SKM-1 (cell line): Measurements from ENCODE around the gene AVEN.

ENCODE experiments used
- DNase-seq: peaks from one replicate; lab custom pipeline; 2025; ENCODE audit not compliant: unreplicated experiment; lab: John Stamatoyannopoulos, UW

AVEN gene

GRCh38 chr15:33987444-33987843 is 51.6 kb downstream of the AVEN start:
- no peak for DNase-seq

GRCh38 chr15:33985751-33986150 is 53.3 kb downstream of the AVEN start:
- no peak for DNase-seq

GRCh38 chr15:33985287-33985686 is 53.7 kb downstream of the AVEN start:
- no peak for DNase-seq

DNA sequence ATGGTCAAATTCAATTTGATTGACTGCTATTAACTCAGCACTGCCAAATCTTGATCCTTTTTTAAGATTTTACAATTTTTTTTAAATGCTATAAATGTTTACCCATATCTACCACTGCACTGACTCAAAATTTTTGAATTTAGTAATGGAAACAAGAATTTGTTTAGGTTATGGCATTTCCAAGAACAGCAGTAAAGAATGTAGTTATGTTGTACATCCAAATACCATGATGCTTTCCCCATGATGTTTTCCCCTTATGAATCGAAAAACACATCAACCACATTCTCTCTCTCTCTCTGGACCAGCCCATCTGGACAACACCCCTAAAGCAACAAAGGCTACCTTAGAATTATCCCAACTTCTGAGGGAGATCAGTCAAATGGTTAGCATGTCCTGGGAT is 56.5 kb downstream of the AVEN start:
- DNase-seq = no peak

DNA sequence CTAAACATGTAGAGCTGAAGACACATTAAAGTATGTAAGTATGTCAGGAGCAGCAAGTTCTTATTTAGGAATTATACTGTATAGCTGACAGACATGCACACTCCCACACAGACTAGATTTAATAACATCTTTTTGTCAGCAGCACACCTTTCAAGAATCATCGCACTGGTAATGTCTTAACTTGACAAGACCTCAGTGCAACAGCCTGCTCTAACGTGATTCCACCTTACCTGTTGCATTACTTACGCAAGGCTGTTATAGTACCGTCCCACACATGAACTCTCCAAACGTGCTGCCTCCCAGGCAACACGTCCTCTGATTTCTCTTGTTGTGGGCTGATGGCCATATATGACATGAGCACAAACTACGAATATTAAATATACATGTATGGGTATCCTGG is 58.8 kb downstream of the AVEN start:
- DNase-seq = no peak

GRCh38 chr15:33975022-33975565 is 63.9 kb downstream of the AVEN start:
- DNase-seq = no peak

GRCh38 chr15:33971811-33972210 is 67.2 kb downstream of the AVEN start:
- DNase-seq = no peak

DNA sequence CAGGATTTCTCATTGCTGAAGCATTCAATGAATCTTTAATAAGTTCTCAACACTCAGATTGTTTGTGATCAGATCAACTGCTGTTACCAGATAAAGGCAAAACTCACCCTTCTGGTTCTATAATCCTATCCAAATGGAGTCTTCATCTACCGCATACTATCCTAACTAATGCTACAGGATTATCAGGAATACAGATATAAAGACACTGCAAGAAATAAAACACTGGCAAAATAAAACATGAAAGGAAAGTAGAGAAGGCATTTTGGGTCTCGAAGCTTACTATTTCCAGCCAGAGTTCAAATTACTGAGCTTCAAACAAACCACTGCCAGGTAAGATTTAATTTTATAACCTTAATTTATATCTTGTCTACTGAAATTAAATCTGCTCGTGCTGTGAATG is 70.2 kb downstream of the AVEN start:
- no peak for DNase-seq

DNA sequence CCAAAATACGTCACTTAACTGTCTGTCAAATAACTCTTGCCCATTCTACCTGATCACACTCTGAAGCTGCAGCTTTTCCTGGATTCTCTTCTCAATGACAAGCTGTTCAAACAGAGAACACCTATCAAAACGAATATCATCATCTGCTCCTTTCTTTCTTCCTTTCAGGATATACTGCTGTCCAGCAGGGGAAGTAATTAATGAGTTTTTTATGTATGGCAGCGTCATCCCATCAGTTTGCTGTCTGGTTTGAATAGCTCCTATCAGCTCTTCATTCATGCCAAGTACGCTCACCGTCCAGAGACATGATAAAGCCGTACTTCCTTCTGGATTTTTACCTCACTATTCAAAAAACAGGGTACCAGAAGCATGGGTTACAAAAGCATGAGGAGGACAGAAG is 70.8 kb downstream of the AVEN start, which contains the start of gene CHRM5:
CHRM5 (plus strand) TSS at position 274 of the 400 bp plus-strand sequence. CDS start 94,221 bp downstream, outside the sequence.
- no peak for DNase-seq

GRCh38 chr15:33964665-33965040 is 74.4 kb downstream of the AVEN start:
- no peak for DNase-seq

DNA sequence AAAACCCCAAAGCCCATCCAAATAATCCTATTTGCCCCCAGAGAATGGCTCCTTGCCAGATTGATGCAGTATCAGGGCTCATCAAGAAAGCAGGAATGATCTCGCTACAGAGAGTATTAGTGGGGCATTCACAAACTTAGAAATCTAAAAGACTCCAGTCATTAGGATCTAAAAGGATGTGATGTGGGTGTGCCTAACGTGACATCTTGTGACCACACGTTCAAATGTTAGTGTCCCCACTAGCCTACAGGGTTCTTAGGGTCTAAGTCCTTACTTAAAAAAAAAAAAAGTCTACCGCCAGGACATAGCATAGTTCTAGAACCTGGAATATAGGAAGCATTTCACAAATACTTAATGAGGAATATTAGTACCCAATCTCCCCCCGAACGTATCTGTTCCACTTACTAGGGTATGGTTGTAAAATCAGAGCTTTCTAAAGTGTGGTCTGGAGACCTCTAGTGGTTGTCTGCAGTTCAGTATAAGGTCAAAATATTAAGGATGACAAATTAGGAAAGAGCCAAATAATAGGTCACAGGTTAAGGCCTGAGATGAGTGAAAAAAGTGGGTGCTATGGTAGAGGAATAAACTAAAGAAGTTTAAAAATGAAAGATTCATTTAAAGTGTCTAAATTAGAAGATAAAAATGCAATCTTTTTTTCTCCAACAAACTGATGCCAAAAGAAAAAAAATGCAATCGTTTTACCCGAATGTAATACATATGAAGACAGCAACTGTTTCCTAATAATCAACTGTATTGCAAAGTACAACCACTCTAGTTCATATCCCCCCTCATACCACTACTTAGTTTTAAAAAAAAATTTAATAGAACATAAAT is 75.0 kb downstream of the AVEN start:
- no peak for DNase-seq

GRCh38 chr15:33960549-33960935 is 78.5 kb downstream of the AVEN start:
- no peak for DNase-seq

GRCh38 chr15:33959844-33960548 is 79.0 kb downstream of the AVEN start:
- peak; percentile 47 for DNase-seq

DNA sequence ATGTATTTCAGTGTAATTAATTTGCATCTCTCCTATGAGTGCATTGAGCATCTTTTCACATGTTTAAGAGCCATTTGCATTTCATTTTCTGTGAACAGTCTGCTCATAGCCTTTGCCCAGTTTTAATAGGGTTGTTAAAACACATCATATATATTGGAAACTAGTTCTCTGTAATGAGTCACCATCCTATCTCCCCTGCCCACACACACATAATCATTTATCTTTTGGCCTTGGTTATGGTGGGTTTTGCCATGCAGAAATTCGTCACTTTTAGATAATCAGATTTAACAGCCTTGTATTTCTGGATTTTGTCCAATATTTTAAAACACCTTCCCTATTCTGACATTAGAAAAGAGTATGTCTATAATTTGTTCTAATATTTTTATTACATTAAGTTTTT is 82.6 kb downstream of the AVEN start:
- no peak for DNase-seq

GRCh38 chr15:33955945-33956344 is 83.1 kb downstream of the AVEN start:
- no peak for DNase-seq

- DNase-seq = no peak
These were observed 92.9 kb downstream of the AVEN start for GRCh38 chr15:33946152-33946551.

- no peak for DNase-seq
These were observed 97.5 kb downstream of the AVEN start for GRCh38 chr15:33941279-33942063.

DNA sequence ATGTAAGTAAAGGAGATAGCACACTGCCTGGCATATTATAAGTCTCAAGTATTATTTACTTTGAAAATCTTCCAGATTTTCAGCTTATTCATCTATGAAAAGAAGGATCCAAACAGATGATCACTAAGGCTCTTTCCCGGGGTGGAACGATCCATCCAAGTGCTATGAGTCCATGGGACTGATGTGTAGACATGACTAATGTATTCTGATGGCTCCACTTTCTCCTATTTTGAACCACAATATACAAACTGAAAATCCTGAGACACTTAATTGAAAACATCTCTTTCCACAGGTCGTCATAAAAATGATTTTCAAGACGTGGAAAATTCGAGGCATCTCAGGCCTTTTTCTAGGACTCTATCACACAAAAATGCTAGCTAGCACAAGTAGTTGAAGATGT is 104.1 kb downstream of the AVEN start:
- DNase-seq = no peak

DNA sequence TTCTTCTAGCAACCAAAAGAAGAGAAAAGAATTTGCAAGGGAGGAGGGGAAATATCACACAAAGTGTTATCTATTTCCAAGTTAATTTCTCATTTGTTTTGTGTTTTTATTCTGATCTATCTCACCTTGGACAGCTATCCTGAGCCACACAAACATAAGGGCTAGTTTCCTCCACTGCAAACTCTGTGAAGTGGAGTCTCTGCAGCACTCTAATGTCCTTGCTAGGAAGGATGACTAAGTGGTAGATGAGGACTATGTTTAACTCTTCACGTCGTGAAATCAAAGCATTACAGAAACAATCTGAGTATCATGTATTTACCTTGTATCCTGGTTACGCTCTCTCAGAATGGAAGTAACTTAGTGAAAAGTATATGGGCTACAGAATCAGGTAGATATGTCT is 104.6 kb downstream of the AVEN start:
- no peak for DNase-seq

GRCh38 chr15:33932734-33933133 is 106.3 kb downstream of the AVEN start:
- DNase-seq = no peak

GRCh38 chr15:33926260-33926659 is 112.7 kb downstream of the AVEN start:
- DNase-seq = no peak
